ENCODE measurements around the gene DPP10. TPM values are rescaled to one million over a fixed set of nuclear protein-coding genes. Genes with fewer than 3 reads are reported as not detected.
"Not testable (repeated sequence)": the region's sequence is repeated elsewhere in the genome, so short reads cannot be mapped to it uniquely, and the experiment has no call there.

Gene DPP10
- total RNA-seq, 4 donors from 2014 or later = 1.9 to 8.3 (median 2.9) TPM

DNA sequence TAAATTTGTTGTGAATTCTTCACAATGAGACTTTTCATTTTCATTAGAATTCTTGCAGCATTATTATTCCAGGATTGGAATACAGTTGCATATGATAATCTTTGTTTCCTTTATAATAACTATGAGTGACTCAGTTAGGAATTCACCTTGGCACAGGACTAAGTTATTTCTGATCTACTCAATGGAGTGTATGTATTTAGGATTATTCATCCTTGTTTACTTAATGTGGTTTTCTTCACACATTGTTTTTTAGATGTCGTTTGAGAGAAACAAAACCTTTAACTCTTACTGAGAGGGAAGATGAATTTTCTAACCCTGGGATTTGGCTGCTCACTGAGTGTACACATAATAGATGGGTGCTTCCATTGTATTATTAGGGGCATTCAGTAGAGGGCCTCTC, 970.1 kb downstream of the DPP10 start:
- no peaks in the 10 kb centered on the region for H3K36me3 ChIP-seq
- no peaks in the 10 kb centered on the region for H3K4me1 ChIP-seq
- no peak overlapping the region for H3K4me3 ChIP-seq
- TF ChIP-seq CTCF (IDR thresholded peaks at IDR 0.05) (no peak), POLR2A (IDR thresholded peaks at IDR 0.05) (no peak)
- no peak for DNase-seq
- H3K27ac ChIP-seq = no peak overlapping the region
- no peaks in the 10 kb centered on the region for H3K27me3 ChIP-seq
- no peaks in the 10 kb centered on the region for H3K9me3 ChIP-seq

DNA sequence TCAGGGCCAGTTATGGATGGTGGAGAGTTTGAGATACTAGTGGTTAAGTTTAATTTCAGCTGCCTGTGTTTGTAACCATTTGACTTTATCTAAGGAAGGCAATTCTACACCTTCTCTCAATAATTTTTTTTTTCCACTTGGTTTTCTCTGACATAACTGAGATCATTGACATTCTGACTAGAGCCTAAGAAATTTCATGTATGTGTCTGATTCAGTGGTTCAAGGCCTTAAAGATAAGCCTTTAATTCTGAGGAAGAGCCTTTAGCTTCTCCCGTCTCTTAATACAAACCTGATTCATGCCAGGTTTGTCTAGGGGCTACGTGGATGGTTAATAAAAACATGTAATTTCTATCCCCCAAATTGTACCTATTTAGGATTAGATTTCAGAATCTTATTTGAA, 971.4 kb downstream of the DPP10 start:
- no peaks in the 10 kb centered on the region for H3K27me3 ChIP-seq
- TF ChIP-seq CTCF (IDR thresholded peaks at IDR 0.05) (no peak), POLR2A (IDR thresholded peaks at IDR 0.05) (no peak)
- H3K27ac ChIP-seq = no peak overlapping the region
- no peaks in the 10 kb centered on the region for H3K36me3 ChIP-seq
- DNase-seq = no peak
- no peaks in the 10 kb centered on the region for H3K4me1 ChIP-seq
- no peak overlapping the region for H3K4me3 ChIP-seq
- no peaks in the 10 kb centered on the region for H3K9me3 ChIP-seq

DNA sequence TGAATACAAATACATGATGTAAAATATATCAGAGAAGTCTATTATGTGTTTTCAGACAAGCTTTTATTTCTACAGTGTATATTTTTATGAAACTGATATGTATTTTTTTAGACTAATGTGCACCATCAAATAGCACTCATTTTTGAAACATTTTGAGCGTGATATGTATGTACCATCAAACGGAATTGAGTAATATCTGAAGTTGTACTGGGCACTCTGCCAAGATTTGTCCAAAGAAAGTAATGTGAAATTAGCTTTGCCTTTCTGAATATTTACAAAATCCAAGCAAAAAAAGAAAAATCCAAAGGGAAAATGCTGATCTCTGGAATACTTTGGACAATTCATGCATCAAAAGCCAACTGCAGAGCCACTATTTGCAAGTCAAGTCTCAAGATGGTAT, 972.0 kb downstream of the DPP10 start:
- Histone ChIP-seq H3K36me3 (no peaks in the 10 kb centered on the region), H3K27me3 (no peaks in the 10 kb centered on the region)

DNA sequence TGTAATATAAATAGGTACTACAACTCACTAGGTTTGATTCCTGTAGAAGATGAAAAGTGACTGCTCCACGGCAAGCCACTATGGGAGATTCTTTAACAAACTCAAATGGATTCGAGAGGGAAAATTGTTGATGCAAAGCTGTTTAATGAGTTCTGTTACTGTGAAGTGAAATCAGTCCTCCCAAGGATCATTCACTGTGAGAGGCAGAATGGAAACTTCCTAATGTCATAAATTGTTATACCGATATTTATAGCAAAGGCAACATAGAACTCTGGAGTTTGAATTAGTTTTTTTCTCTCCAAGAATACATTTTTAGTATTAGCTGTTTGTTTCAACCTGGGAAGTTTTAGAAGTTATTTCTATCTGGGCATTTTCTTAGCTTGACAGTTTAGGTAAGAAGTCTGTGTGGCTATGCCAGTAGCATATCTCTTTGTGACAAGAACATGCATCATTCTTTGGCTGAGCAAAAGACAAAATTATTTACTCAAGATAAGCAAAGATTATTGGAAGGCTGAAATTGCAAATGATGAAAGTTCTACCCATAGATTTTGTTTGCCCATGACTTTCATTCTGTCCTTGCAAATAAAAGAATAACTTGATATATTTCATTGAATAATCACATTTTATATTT, 979.7 kb downstream of the DPP10 start:
- H3K9me3 ChIP-seq = no peaks in the 10 kb centered on the region
- TF ChIP-seq CTCF (IDR thresholded peaks at IDR 0.05) = no peak
- TF ChIP-seq POLR2A (IDR thresholded peaks at IDR 0.05) = no peak
- no peaks in the 10 kb centered on the region for H3K27me3 ChIP-seq
- H3K4me3 ChIP-seq = no peak overlapping the region
- H3K27ac ChIP-seq = no peak overlapping the region
- no peak for DNase-seq
- H3K36me3 ChIP-seq = no peaks in the 10 kb centered on the region
- no peaks in the 10 kb centered on the region for H3K4me1 ChIP-seq

More for the DNA sequence above, 972.0 kb downstream of the DPP10 start:
- H3K4me3 ChIP-seq = no peak overlapping the region
- H3K4me1 ChIP-seq = no peaks in the 10 kb centered on the region
- TF ChIP-seq CTCF (IDR thresholded peaks at IDR 0.05) = no peak
- no peak for DNase-seq
- H3K9me3 ChIP-seq = no peaks in the 10 kb centered on the region
- H3K27ac ChIP-seq = no peak overlapping the region

- H3K9me3 ChIP-seq = no peaks in the 10 kb centered on the region
- TF ChIP-seq CTCF (IDR thresholded peaks at IDR 0.05) = no peak
- no peak for TF ChIP-seq POLR2A (IDR thresholded peaks at IDR 0.05)
These were observed 985.0 kb downstream of the DPP10 start for GRCh38 chr2:115427436-115427835.

DNA sequence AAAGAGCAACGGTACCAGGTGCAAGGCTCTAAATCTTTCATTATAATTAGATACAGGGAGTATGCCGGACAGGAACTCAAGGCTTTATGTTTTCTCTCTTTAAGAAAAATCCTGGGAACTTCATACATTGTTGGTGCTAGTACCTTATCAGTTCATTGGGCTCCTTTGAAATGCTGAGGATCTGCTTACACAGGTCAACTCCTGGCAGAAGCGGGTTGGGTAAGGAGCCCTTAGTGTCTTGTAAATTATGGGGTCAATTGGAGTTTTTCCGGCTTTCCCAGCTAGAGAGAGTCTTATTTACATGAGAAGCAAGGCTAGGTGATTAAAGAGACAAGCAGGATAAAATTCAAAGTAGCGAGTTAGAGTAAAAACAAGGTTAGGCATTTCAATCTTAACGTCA, 998.3 kb downstream of the DPP10 start:
- not testable (repeated sequence) for H3K27ac ChIP-seq

More at GRCh38 chr2:115427436-115427835, 985.0 kb downstream of the DPP10 start:
- Histone ChIP-seq H3K36me3 (no peaks in the 10 kb centered on the region), H3K4me3 (no peak overlapping the region), H3K27ac (no peak overlapping the region), H3K4me1 (no peaks in the 10 kb centered on the region), H3K27me3 (no peaks in the 10 kb centered on the region)
- DNase-seq = no peak

More for the DNA sequence above, 998.3 kb downstream of the DPP10 start:
- H3K27me3 ChIP-seq, H3K36me3 ChIP-seq, H3K4me1 ChIP-seq, DNase-seq, H3K9me3 ChIP-seq, H3K4me3 ChIP-seq: not testable (repeated sequence)
